Activated CD8-positive, alpha-beta memory T cell treated with anti-CD3 and anti-CD28 coated beads, Interleukin-2, amount 10 ng/mL, durations not matched to agents 7 days and 5 days (primary cell): Measurements from ENCODE around the gene RBM47. TPM values are rescaled to one million over a fixed set of nuclear protein-coding genes. Genes with fewer than 3 reads are reported as not detected.
A peak's percentile ranks its signal among the peaks of the same experiment; 100 is the strongest.
"Not testable (repeated sequence)": the region's sequence is repeated elsewhere in the genome, so short reads cannot be mapped to it uniquely, and the experiment has no call there.

Experiments used
- ATAC-seq: fragments of 150-1000 bp; cut with Tn5 transposase; one replicate; pipeline ENCODE4 v1.10.0; 2021; ENCODE audit warnings: moderate library complexity
- CTCF ChIA-PET: fragments of 350-600 bp; sonication (Branson Sonifier 250); formaldehyde crosslinking; loops from one replicate; lab custom pipeline; 2021; ENCODE audit warnings: antibody characterized with exemption; lab: Charles Lee
- DNase-seq: peaks from one replicate; pipeline ENCODE4 v3.0.0-alpha.2; 2020
- H3K27ac Mint-ChIP-seq: one replicate; pipeline ENCODE4 v1.8.0; 2021; ENCODE audit warnings: mild to moderate bottlenecking, mixed read lengths
- H3K27me3 Mint-ChIP-seq: one replicate; pipeline ENCODE4 v1.8.0; 2021; ENCODE audit warnings: mixed read lengths
- H3K36me3 Mint-ChIP-seq: one replicate; pipeline ENCODE4 v1.8.0; 2021; ENCODE audit warnings: mild to moderate bottlenecking, mixed read lengths
- H3K4me1 Mint-ChIP-seq: one replicate; pipeline ENCODE4 v1.8.0; 2021; ENCODE audit warnings: mixed read lengths
- H3K4me3 Mint-ChIP-seq: one replicate; pipeline ENCODE4 v1.8.0; 2021; ENCODE audit warnings: mild to moderate bottlenecking, moderate library complexity, mixed read lengths
- H3K9me3 Mint-ChIP-seq: one replicate; pipeline ENCODE4 v1.8.0; 2022; ENCODE audit warnings: low read depth, mixed read lengths
- total RNA-seq, 2 experiments: library from RNA; stranded (reverse); gene quantifications; one replicate each; pipeline ENCODE4 v1.2.3, GENCODE V29; 2021

Gene RBM47
- total RNA-seq, 2 experiments from 2014 or later, result 2.2 to 2.3 TPM

DNA sequence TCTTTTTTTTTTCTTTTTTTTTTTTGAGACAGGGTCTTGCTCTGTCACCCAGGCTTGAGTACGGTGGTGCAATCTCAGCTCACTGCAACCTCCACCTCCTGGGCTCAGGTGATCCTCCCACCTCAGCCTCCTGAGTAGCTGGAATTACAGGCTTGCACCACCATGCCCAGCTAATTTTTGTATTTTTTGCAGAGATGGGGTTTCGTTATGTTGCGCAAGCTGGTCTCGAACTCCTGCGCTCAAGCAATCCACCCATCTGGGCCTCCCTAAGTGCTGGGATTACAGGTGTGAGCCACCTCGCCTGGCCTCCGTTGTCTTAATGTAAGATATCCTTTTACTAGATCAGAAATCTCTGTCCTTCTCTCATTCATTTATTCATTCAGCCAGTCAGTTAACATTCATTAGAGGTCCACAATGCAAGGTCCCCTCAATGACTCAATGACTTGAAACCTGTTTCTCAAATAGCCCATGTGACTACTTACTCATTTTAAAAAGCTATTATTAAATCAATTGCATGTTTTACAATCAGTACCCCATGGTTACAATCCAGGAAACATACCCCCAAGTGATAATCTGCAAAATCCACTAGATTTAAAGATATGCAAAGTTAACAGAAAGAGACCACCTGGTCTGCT is 68.0 kb downstream of the RBM47 start:
- H3K9me3 Mint-ChIP-seq, ATAC-seq, DNase-seq, H3K4me3 Mint-ChIP-seq, H3K27me3 Mint-ChIP-seq, H3K36me3 Mint-ChIP-seq: not testable (repeated sequence)
- H3K4me1 Mint-ChIP-seq, result peaks cover 30% of the 10 kb centered on the region
- CTCF ChIA-PET, result interaction anchor here (0.7 kb wide), 1 partner anchor 12 kb away, joined by 3 read pairs; no protein-coding TSS in a partner anchor
- H3K27ac Mint-ChIP-seq, result peak overlapping the region; percentile 11

DNA sequence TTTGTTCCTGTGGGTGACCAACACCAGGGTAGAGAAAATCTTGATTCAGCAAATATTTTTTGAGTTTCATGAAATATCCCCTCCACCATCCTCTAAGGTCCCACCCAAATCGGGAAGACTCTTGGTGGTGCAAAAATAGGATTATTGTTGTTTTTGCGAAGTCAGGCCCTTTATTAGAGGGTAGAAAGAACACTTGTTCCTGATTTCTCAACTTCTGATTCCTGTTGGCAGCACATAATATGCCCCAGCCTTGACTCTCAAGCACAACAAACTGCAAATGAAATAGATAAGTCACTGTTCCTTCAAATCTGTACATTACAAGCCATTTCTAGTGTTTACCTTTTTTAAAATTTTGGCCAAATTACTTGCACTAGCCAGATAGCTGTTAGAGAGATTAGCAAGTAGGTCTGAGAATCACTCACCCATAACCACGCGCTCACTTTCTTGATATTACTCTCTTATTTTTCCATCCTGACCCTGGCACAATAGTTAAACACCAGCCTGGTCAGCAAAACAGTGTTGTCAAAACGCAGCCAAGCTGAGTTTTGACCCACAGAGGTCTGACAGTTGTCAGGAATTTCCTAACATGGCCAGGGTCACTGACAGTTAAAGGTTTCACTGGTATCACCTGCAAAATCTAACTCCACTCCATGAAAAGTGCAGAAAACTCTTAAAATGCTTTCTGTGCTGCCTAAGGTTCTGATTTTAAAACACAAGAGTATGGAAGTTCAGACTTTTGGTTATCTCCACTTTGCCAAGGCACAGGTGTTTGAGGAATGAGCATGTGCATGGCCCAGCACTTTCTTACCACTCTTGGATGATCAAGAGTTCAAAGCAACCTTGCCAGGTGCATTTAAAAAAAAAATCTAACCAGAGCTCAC is 69.8 kb downstream of the RBM47 start:
- Mint-ChIP-seq H3K27ac (no peak overlapping the region), H3K27me3 (peaks cover 2% of the 10 kb centered on the region), H3K9me3 (no peaks in the 10 kb centered on the region), H3K36me3 (peaks cover 2% of the 10 kb centered on the region), H3K4me3 (no peak overlapping the region), H3K4me1 (peaks cover 30% of the 10 kb centered on the region)
- peak; percentile 23 for ATAC-seq
- DNase-seq, result no peak
- CTCF ChIA-PET, result interaction anchor here (0.6 kb wide), 1 partner anchor 116 kb away, joined by 3 read pairs; no protein-coding TSS in a partner anchor

DNA sequence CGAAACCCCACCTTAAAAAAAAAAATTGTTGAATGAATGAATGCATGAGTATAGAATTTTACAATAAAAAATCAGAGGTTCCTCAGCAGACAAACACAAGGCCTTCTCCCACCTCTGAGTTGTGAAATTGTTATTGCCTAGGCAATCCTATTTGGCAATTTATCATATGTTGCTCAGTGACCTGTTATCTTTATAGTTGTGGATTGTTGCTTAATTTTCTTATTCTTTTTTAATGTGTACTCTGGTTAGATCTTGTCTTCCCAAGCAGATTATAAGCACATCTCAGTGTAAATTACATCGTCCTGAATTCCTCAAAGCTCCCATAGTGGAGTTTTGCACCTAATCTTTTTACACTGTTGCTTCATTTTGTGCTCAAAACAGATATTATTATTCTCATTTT is 71.9 kb downstream of the RBM47 start:
- Mint-ChIP-seq H3K4me1 (peaks cover 23% of the 10 kb centered on the region), H3K27me3 (peaks cover 2% of the 10 kb centered on the region), H3K36me3 (peaks cover 2% of the 10 kb centered on the region), H3K9me3 (no peaks in the 10 kb centered on the region), H3K4me3 (no peak overlapping the region), H3K27ac (no peak overlapping the region)
- ATAC-seq (no peak), DNase-seq (no peak)
- CTCF ChIA-PET, result no interaction called here

DNA sequence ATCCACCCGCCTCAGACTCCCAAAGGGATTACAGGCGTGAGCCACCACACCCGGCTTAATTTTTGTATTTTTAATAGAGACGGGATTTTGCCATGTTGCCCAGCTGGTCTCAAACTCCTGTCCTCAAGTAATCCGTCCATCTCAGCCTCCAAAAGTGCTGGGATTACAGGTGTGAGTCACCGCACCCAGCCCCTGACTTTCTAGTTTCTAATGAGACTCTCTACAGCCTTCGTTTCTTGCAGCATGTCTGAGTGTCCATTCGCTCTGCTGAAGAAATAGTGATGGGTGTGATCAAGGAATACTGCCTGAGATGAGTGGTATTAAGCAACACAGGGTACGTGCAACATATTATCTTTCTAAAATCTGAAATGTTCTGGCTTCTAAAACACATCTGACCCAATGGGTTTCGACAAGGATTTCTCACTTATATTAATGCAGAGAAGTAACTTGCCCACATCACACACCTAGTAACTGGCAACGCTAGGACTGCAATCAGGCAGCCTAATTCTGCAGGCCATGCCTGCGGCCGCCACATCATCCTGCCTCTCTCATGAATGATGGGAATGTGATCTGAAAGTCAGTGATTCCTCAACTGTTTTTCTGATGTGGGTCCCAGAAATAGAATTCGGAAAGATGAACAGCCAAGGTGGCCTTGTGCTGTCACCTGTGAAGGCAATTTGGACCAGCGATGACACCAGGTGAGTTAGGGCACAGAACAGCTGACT is 74.3 kb downstream of the RBM47 start:
- no peaks in the 10 kb centered on the region for H3K9me3 Mint-ChIP-seq
- ATAC-seq, result no peak
- CTCF ChIA-PET, result no interaction called here

DNA sequence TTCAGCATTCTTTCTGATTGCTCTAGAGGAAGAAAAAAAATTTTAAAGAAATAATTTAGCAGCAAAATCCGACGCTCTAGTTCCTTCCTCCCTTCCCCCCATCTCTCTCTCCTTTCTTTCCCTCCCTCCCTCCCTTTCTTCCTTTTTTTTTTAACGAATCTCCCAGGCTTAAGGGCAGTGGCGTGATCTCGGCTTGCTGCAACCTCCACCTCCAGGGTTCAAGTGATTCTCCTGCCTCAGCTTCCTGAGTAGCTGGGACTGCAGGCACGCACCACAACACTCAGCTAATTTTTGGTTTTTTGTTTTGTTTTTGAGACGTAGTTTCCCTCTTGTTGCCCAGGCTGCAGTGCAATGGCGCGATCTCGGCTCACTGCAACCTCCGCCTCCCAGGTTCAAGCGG is 75.0 kb downstream of the RBM47 start:
- not testable (repeated sequence) for H3K36me3 Mint-ChIP-seq, H3K27ac Mint-ChIP-seq, H3K4me3 Mint-ChIP-seq, H3K27me3 Mint-ChIP-seq, H3K9me3 Mint-ChIP-seq, DNase-seq, ATAC-seq
- H3K4me1 Mint-ChIP-seq, result peaks cover 29% of the 10 kb centered on the region
- CTCF ChIA-PET, result interaction anchor here (0.7 kb wide), 1 partner anchor 140 kb away, joined by 3 read pairs; no protein-coding TSS in a partner anchor

More for the DNA sequence above, 74.3 kb downstream of the RBM47 start:
- H3K4me3 Mint-ChIP-seq, result no peak overlapping the region
- DNase-seq, result no peak
- H3K36me3 Mint-ChIP-seq, result no peaks in the 10 kb centered on the region
- H3K4me1 Mint-ChIP-seq, result peaks cover 36% of the 10 kb centered on the region
- no peaks in the 10 kb centered on the region for H3K27me3 Mint-ChIP-seq
- no peak overlapping the region for H3K27ac Mint-ChIP-seq

DNA sequence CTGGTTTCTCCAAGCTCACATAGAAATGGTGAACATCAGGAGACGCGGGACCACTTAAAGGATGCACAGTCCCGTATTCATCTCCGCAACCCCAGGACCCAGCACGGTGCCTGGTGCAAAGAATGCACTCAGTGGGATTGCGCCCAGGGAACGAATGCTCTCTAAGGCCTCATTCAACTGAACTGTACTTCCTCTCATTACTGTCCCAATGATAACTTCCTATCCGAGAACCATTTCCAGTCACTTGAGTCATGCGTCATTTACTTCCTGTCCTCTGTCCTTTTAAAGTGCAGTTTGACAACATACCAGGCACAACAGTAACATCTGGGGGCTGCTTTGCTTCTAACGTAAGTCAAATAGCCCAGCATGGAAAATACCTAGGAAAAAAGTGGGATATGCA is 75.7 kb downstream of the RBM47 start:
- CTCF ChIA-PET, result interaction anchor here (0.7 kb wide), 1 partner anchor 141 kb away, joined by 3 read pairs; no protein-coding TSS in a partner anchor
- Mint-ChIP-seq H3K27me3 (no peaks in the 10 kb centered on the region), H3K36me3 (no peaks in the 10 kb centered on the region), H3K27ac (no peak overlapping the region), H3K4me1 (peaks cover 23% of the 10 kb centered on the region), H3K9me3 (no peaks in the 10 kb centered on the region), H3K4me3 (no peak overlapping the region)
- ATAC-seq, result no peak
- DNase-seq, result no peak

DNA sequence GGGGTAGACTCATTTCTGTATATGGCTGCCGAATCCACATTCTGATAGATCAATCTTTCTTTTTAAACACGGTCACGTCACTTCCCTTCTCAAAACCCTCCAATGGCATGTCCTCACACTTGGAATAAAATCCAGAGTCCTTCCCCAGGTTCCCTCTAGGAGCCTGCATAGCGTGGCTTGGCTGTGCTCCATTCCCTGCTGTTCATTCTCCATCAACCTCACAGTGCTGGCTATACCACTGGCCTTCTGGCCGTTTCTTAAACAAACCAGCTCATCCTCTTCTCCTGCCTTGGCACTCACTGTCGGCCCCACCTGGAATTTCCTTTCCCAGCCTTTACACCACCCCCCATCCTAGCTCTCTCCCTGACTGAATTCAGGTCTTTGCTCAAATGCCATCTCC is 77.1 kb downstream of the RBM47 start:
- peaks cover 21% of the 10 kb centered on the region for H3K4me1 Mint-ChIP-seq
- no peaks in the 10 kb centered on the region for H3K27me3 Mint-ChIP-seq
- no peaks in the 10 kb centered on the region for H3K9me3 Mint-ChIP-seq
- no peak for ATAC-seq
- DNase-seq, result no peak
- no peak overlapping the region for H3K27ac Mint-ChIP-seq
- CTCF ChIA-PET, result no interaction called here
- H3K4me3 Mint-ChIP-seq, result no peak overlapping the region
- H3K36me3 Mint-ChIP-seq, result no peaks in the 10 kb centered on the region

DNA sequence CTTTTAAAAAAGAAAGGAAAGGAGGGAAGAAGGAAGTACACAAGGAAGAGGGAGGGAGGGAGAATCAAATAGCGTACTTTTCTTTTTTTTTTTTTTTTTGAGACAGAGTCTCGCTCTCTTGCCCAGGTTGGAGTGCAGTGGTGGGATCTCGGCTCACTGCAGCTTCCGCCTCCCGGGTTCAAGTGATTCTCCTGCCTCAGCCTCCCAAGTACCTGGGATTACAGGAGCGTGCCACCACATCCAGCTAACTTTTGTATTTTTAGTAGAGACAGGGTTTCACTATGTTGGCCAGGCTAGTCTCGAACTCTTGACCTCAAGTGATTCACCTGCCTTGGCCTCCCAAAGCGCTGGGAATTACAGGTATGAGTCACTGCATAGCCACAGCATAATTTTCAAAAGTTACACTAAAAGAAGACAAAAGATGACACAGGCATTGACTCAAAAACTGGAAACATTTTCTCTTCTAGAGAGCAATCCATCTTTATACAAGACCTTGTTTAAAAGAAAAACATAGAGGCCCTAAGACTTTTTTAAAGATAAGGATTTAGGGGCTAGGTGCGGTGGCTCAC is 78.0 kb downstream of the RBM47 start:
- CTCF ChIA-PET, result interaction anchor here (0.8 to 2.3 kb wide), 3 partner anchors 22 to 167 kb away, joined by 3 to 10 read pairs (median 3); no protein-coding TSS in a partner anchor
- DNase-seq, result peak; percentile 45
- Mint-ChIP-seq H3K4me3 (peak overlapping the region; percentile 59), H3K27ac (peak overlapping the region; percentile 69), H3K4me1 (peaks cover 21% of the 10 kb centered on the region)
- H3K9me3 Mint-ChIP-seq, H3K36me3 Mint-ChIP-seq, H3K27me3 Mint-ChIP-seq, ATAC-seq: not testable (repeated sequence)

DNA sequence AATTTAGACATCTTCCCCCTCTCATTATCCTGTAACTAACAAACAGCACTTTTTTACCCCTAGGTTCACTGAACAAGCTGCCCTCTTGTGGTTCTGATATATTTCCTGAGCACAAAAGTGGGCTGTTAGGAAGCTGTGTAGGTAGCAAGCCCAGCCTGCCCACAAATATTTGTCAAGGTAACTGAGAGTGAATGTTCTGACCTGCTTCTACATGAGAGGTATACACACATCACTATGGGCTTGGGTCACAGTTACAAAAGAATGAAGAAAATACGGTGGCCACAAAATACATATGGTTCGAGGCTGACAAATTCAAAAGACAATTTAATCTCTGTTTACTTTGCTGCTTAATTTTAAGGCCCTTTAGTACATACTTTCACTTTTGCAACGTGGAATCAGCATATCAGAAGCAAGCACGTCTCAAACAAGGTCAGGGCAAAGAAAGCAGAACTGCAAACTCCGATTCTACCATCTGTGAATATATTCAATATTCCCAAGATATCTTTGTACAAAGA is 78.7 kb downstream of the RBM47 start:
- Mint-ChIP-seq H3K27ac (peak overlapping the region; percentile 69), H3K4me3 (peak overlapping the region; percentile 59), H3K27me3 (no peaks in the 10 kb centered on the region), H3K4me1 (peaks cover 21% of the 10 kb centered on the region), H3K9me3 (no peaks in the 10 kb centered on the region), H3K36me3 (no peaks in the 10 kb centered on the region)
- peak; percentile 76 for ATAC-seq
- CTCF ChIA-PET, result interaction anchor here (0.7 to 2.3 kb wide), 5 partner anchors 22 to 495 kb away, joined by 3 to 10 read pairs (median 3); no protein-coding TSS in a partner anchor
- peak; percentile 46 for DNase-seq

DNA sequence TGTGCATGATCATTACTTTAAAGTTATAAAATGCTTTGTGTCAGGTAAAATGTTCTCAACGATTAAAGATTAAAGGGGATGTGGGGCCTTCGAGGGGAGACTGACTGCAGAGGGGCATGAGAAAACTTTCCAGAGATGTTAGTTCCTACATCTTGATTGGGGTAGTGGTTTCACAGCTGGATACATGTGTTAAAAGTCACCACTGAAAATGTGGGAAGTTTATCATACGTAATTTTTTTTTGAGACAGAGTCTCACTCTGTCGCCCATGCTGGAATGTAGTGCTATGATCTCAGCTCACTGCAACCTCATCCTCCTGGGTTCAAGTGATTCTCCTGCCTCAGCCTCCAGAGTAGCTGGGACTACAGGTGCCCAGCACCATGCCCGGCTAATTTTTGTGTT is 79.5 kb downstream of the RBM47 start:
- ATAC-seq (no peak), DNase-seq (no peak)
- Mint-ChIP-seq H3K4me3 (no peak overlapping the region), H3K36me3 (no peaks in the 10 kb centered on the region), H3K9me3 (no peaks in the 10 kb centered on the region), H3K4me1 (peaks cover 21% of the 10 kb centered on the region), H3K27ac (no peak overlapping the region), H3K27me3 (no peaks in the 10 kb centered on the region)
- CTCF ChIA-PET, result interaction anchor here (1.0 to 2.3 kb wide), 2 partner anchors 23 to 169 kb away, joined by 3 to 10 read pairs; no protein-coding TSS in a partner anchor

DNA sequence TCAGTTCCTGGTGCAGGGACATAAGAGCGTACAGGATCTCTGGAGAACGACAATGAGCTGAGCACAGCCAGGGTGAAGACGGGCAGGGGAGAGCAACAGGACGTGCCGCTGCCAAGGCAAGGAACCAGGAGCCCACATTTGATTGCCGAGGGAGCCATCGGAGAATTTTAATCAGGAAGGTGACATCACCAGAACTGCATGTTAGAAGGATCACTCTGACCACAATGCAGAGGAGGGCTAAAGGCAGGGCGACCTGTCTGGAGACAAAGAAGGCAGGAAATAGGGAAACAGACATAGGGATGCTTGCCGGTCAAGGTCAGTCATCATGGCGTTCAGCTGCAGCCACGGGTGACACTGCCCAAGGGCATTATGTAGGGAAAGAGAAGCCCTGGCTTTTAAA is 81.4 kb downstream of the RBM47 start:
- Mint-ChIP-seq H3K9me3 (no peaks in the 10 kb centered on the region), H3K27me3 (no peaks in the 10 kb centered on the region), H3K27ac (no peak overlapping the region), H3K4me1 (peaks cover 17% of the 10 kb centered on the region), H3K4me3 (no peak overlapping the region), H3K36me3 (no peaks in the 10 kb centered on the region)
- no peak for DNase-seq
- ATAC-seq, result no peak
- CTCF ChIA-PET, result interaction anchor here (1.3 kb wide), 1 partner anchor 171 kb away, joined by 3 read pairs; no protein-coding TSS in a partner anchor

DNA sequence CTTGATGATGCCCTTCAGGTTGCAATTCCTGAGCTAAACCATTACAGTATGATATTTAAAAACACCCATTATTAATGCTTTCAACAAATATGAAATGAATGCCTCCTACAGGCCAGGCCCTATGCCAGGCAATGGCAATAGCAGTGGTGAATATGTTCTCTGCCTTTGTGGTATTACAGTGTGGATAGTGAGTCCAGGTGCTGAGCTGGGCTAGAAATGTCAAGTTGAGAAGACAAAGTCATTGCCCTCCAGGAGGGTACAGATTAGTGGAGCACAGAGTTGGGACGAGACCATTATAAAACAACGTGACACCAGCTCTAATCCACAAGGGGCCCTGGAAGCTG is 81.9 kb downstream of the RBM47 start:
- CTCF ChIA-PET, result interaction anchor here (1.3 kb wide), 1 partner anchor 171 kb away, joined by 3 read pairs; no protein-coding TSS in a partner anchor
- Mint-ChIP-seq H3K9me3 (no peaks in the 10 kb centered on the region), H3K4me1 (peaks cover 17% of the 10 kb centered on the region), H3K36me3 (no peaks in the 10 kb centered on the region), H3K27ac (no peak overlapping the region), H3K27me3 (no peaks in the 10 kb centered on the region), H3K4me3 (no peak overlapping the region)
- DNase-seq, result no peak
- no peak for ATAC-seq
